Brain pericyte (primary cell): ENCODE results near the gene XAGE3.
"Not testable (repeated sequence)": the region's sequence is repeated elsewhere in the genome, so short reads cannot be mapped to it uniquely, and the experiment has no call there.

ENCODE experiments used
- DNase-seq: peaks from one replicate; pipeline ENCODE4 v3.0.0-alpha.2; 2012; ENCODE audit warnings: low read depth, low spot score

Gene XAGE3

GRCh38 chrX:52867610-52868348 is at the start of gene XAGE3:
TSS of gene XAGE3 (minus strand) at chrX:52868083. CDS start at chrX:52867133, 950 bp downstream.
- DNase-seq, result no peak

GRCh38 chrX:52914704-52915103 is 46.8 kb upstream of the XAGE3 start:
- not testable (repeated sequence) for DNase-seq

- DNase-seq, result not testable (repeated sequence)
These were observed 45.8 kb upstream of the XAGE3 start for GRCh38 chrX:52913681-52914080.

- DNase-seq, result not testable (repeated sequence)
These were observed 41.6 kb upstream of the XAGE3 start for GRCh38 chrX:52909313-52909969.

GRCh38 chrX:52907900-52908299 is 40.0 kb upstream of the XAGE3 start:
- not testable (repeated sequence) for DNase-seq

GRCh38 chrX:52907137-52907536 is 39.3 kb upstream of the XAGE3 start:
- not testable (repeated sequence) for DNase-seq

GRCh38 chrX:52906072-52906471 is 38.2 kb upstream of the XAGE3 start:
- DNase-seq, result not testable (repeated sequence)

GRCh38 chrX:52905531-52905930 is 37.6 kb upstream of the XAGE3 start:
- not testable (repeated sequence) for DNase-seq

GRCh38 chrX:52896855-52897709 is 29.2 kb upstream of the XAGE3 start, which contains the start of gene FAM156B:
TSS of gene FAM156B (plus strand) at chrX:52897330. CDS start at chrX:52907226, 9,896 bp downstream.
- DNase-seq, result not testable (repeated sequence)

- DNase-seq, result not testable (repeated sequence)
These were observed 28.6 kb upstream of the XAGE3 start for GRCh38 chrX:52896438-52896837.

- not testable (repeated sequence) for DNase-seq
These were observed 20.2 kb upstream of the XAGE3 start for GRCh38 chrX:52888090-52888489.

- DNase-seq, result not testable (repeated sequence)
These were observed 19.6 kb upstream of the XAGE3 start for GRCh38 chrX:52887459-52887858.

- DNase-seq, result not testable (repeated sequence)
These were observed 8.5 kb upstream of the XAGE3 start for GRCh38 chrX:52876386-52876785.

- DNase-seq, result not testable (repeated sequence)
These were observed 7.6 kb upstream of the XAGE3 start for GRCh38 chrX:52875436-52875835.

GRCh38 chrX:52874661-52875060 is 6.8 kb upstream of the XAGE3 start:
- DNase-seq, result no peak

GRCh38 chrX:52873825-52874224 is 5.9 kb upstream of the XAGE3 start:
- DNase-seq, result not testable (repeated sequence)

- DNase-seq, result no peak
These were observed 2.2 kb upstream of the XAGE3 start for GRCh38 chrX:52870046-52870445.

GRCh38 chrX:52865343-52865998 is 2.4 kb downstream of the XAGE3 start:
- no peak for DNase-seq

- DNase-seq, result not testable (repeated sequence)
These were observed 10.8 kb downstream of the XAGE3 start for GRCh38 chrX:52856991-52857525.

- no peak for DNase-seq
These were observed 15.6 kb downstream of the XAGE3 start for GRCh38 chrX:52852110-52852860.
